ENCODE measurements around the gene LRRC17.

LRRC17 gene

DNA sequence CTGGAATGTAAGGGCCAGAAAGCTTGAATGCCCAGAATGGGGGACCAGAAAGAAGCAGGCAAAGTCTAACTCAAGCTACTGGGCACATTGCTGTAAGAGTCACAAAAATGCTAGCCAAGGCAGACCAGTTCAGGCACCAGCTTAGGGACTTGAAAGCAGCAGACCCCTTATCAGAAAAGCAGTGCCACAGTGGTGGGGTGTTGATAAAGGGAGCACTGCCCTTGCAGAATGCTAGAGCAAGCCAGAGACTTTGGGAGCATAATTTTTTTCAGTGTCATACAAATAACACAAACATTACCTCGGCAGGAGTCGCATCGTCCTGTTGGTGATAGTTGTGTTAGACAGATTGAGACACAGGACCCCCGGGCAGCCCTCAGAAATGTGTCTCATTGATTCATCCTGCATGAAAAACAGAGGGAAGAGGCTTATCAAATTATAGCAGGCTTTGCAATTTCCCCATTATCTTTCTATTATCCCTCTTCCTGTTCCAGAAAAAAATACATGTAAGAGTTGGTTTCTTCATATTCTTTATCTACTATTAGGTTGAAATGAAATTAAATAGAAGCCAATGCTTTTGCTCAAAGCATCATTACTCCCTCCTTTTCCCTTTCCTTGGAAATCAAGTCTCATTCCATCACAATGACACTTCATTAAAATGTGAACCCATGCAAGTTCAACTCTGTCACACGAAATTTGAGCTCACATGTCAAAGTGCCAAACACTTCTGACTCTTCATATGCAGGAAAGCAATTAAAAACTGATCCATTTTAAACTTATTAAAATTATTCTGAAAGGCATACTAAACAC, 13.4 kb downstream of the LRRC17 start:
- no peaks in the 10 kb centered on the region for H3K27me3 ChIP-seq (ENCODE audit: control insufficient read depth, insufficient read depth, low read length)
- H3K4me3 ChIP-seq (ENCODE audit: low read length), result no peak overlapping the region
- no peak for DNase-seq (ENCODE audit: low read depth, low spot score)
- H3K36me3 ChIP-seq (ENCODE audit: control insufficient read depth, insufficient read depth, low read length), result no peaks in the 10 kb centered on the region
- no peak overlapping the region for H3K27ac ChIP-seq (ENCODE audit: low read length)
- 0 out of 2 replicates have a peak, but pooled peaks cover 2% of the 10 kb centered on the region for H3K4me1 ChIP-seq (ENCODE audit: control insufficient read depth, insufficient read depth, low read length)
- WGBS (ENCODE audit: insufficient coverage, insufficient read length), result no CpG with 5 or more reads among the region's 5 CpGs
- no peaks in the 10 kb centered on the region for H3K9me3 ChIP-seq (ENCODE audit: control insufficient read depth, insufficient read depth, low read length)

DNA sequence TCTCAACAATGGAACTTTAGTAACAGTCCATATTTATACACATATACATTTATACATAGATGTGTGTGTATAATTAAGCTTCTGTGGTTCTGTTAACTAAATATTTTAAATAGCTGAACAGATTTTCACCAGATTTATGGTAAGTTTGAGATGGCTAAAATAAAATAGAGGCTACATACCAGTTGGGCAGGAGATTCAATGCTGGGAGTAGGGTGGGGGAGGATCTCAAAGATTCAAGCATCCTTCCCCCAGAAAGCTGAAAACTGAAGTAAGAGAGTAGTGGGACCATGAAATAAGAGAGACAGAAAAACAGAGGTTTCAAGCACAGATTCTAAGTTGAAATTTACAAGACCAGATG, 14.0 kb downstream of the LRRC17 start:
- Histone ChIP-seq H3K27ac (ENCODE audit: low read length) (no peak overlapping the region), H3K9me3 (ENCODE audit: control insufficient read depth, insufficient read depth, low read length) (no peaks in the 10 kb centered on the region), H3K27me3 (ENCODE audit: control insufficient read depth, insufficient read depth, low read length) (no peaks in the 10 kb centered on the region), H3K4me3 (ENCODE audit: low read length) (no peak overlapping the region), H3K36me3 (ENCODE audit: control insufficient read depth, insufficient read depth, low read length) (no peaks in the 10 kb centered on the region), H3K4me1 (ENCODE audit: control insufficient read depth, insufficient read depth, low read length) (0 out of 2 replicates have a peak, but pooled peaks cover 2% of the 10 kb centered on the region)
- no peak for DNase-seq (ENCODE audit: low read depth, low spot score)

DNA sequence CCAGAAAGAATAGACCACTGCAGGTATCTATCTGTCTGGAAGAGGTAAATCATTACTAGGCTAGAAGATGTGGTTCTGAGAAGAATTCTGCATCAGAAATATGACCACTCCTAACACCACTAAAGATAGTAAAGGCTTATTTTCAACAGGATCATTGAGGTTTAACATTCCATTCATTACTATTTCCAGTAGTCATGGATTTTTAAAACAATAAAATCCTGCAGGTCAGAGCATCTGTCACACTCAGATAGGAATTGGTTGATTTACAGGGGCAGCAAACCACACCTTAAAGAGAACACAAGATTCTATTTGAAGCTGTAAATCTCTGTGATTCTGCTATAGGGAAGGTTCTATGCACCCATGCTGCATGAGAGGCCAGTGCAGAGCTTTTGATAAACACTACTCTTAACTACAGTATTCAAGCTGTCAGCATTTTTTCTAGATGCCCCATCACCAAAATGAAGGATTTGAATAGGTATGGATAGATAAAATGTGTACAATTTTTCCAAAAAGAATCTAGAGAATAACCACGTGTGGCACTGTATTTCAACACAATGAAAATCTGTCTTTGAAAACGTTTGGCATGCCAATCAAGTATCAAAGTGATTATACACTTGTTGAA, 14.6 kb downstream of the LRRC17 start:
- H3K27me3 ChIP-seq (ENCODE audit: control insufficient read depth, insufficient read depth, low read length), result no peaks in the 10 kb centered on the region
- WGBS (ENCODE audit: insufficient coverage, insufficient read length), result no CpG with 5 or more reads among the region's 2 CpGs
- no peak overlapping the region for H3K27ac ChIP-seq (ENCODE audit: low read length)
- H3K9me3 ChIP-seq (ENCODE audit: control insufficient read depth, insufficient read depth, low read length), result no peaks in the 10 kb centered on the region
- H3K4me1 ChIP-seq (ENCODE audit: control insufficient read depth, insufficient read depth, low read length), result 0 out of 2 replicates have a peak, but pooled peaks cover 2% of the 10 kb centered on the region
- no peaks in the 10 kb centered on the region for H3K36me3 ChIP-seq (ENCODE audit: control insufficient read depth, insufficient read depth, low read length)
- no peak overlapping the region for H3K4me3 ChIP-seq (ENCODE audit: low read length)
- no peak for DNase-seq (ENCODE audit: low read depth, low spot score)

DNA sequence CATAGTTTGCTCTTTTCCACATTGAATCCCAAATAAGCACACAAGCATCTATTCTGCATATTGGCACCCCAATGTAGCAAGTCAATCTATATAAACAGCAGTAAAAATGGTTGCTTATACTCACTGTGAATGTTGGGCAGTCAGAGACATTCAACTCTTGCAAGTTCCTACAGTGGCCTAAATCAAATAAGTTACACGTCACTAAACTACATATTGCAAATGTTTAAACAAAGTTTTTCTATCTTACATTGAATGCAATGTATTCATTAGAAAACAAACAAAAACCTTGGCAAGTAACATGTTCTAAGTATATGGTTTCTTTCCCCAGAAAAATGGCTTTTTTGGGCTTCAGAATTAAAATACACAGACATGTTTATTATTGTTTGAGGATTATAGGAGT, 19.0 kb downstream of the LRRC17 start:
- no CpG with 5 or more reads among the region's 1 CpG for WGBS (ENCODE audit: insufficient coverage, insufficient read length)
- Histone ChIP-seq H3K4me1 (ENCODE audit: control insufficient read depth, insufficient read depth, low read length) (peaks cover 10% of the 10 kb centered on the region), H3K27me3 (ENCODE audit: control insufficient read depth, insufficient read depth, low read length) (no peaks in the 10 kb centered on the region)

DNA sequence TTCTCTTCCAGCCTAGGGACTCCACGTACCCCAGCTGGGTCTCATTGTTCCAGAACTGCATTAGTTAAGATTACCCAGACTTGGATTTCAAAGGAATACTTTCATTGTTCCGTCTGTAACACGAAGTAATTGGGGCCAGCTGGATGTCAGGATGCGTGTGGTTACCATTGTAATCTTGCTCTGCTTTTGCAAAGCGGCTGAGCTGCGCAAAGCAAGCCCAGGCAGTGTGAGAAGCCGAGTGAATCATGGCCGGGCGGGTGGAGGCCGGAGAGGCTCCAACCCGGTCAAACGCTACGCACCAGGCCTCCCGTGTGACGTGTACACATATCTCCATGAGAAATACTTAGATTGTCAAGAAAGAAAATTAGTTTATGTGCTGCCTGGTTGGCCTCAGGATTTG, 21.0 kb downstream of the LRRC17 start:
- Histone ChIP-seq H3K9me3 (ENCODE audit: control insufficient read depth, insufficient read depth, low read length) (no peaks in the 10 kb centered on the region), H3K27ac (ENCODE audit: low read length) (no peak overlapping the region), H3K4me1 (ENCODE audit: control insufficient read depth, insufficient read depth, low read length) (peaks cover 10% of the 10 kb centered on the region), H3K4me3 (ENCODE audit: low read length) (no peak overlapping the region), H3K27me3 (ENCODE audit: control insufficient read depth, insufficient read depth, low read length) (no peaks in the 10 kb centered on the region), H3K36me3 (ENCODE audit: control insufficient read depth, insufficient read depth, low read length) (no peaks in the 10 kb centered on the region)
- no CpG with 5 or more reads among the region's 15 CpGs for WGBS (ENCODE audit: insufficient coverage, insufficient read length)
- DNase-seq (ENCODE audit: low read depth, low spot score), result no peak

More for the DNA sequence above, 19.0 kb downstream of the LRRC17 start:
- Histone ChIP-seq H3K4me3 (ENCODE audit: low read length) (no peak overlapping the region), H3K36me3 (ENCODE audit: control insufficient read depth, insufficient read depth, low read length) (no peaks in the 10 kb centered on the region), H3K9me3 (ENCODE audit: control insufficient read depth, insufficient read depth, low read length) (no peaks in the 10 kb centered on the region), H3K27ac (ENCODE audit: low read length) (no peak overlapping the region)
- DNase-seq (ENCODE audit: low read depth, low spot score), result no peak

- no peaks in the 10 kb centered on the region for H3K9me3 ChIP-seq (ENCODE audit: control insufficient read depth, insufficient read depth, low read length)
- H3K4me1 ChIP-seq (ENCODE audit: control insufficient read depth, insufficient read depth, low read length), result peaks cover 10% of the 10 kb centered on the region
- H3K36me3 ChIP-seq (ENCODE audit: control insufficient read depth, insufficient read depth, low read length), result no peaks in the 10 kb centered on the region
- H3K27me3 ChIP-seq (ENCODE audit: control insufficient read depth, insufficient read depth, low read length), result no peaks in the 10 kb centered on the region
- H3K27ac ChIP-seq (ENCODE audit: low read length), result no peak overlapping the region
- no peak for DNase-seq (ENCODE audit: low read depth, low spot score)
- WGBS (ENCODE audit: insufficient coverage, insufficient read length), result no CpG with 5 or more reads among the region's 8 CpGs
- no peak overlapping the region for H3K4me3 ChIP-seq (ENCODE audit: low read length)
Observed at GRCh38 chr7:102934239-102934638, 21.4 kb downstream of the LRRC17 start.

DNA sequence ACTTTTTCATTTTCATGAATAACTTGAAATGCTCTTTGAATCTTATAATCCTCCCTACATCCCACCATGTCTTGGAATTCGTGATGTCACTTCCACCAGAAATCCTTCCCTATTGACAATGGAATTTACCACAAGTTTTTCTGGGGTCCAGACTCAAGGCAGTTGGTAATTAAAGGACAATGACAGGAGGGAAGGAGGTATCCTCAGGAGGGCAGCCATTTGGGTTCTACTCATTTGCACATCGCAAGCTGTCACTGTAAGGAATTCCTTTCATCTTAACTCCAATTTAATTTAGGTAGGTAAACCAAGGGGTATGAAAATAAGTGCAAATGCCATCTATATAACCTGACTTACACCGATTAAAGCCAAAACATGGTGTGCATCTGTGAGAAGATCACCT, 21.9 kb downstream of the LRRC17 start:
- H3K4me3 ChIP-seq (ENCODE audit: low read length), result no peak overlapping the region
- no peaks in the 10 kb centered on the region for H3K9me3 ChIP-seq (ENCODE audit: control insufficient read depth, insufficient read depth, low read length)
- no peak for DNase-seq (ENCODE audit: low read depth, low spot score)
- no peaks in the 10 kb centered on the region for H3K36me3 ChIP-seq (ENCODE audit: control insufficient read depth, insufficient read depth, low read length)
- WGBS (ENCODE audit: insufficient coverage, insufficient read length), result no CpG with 5 or more reads among the region's 3 CpGs
- peaks cover 10% of the 10 kb centered on the region for H3K4me1 ChIP-seq (ENCODE audit: control insufficient read depth, insufficient read depth, low read length)
- no peak overlapping the region for H3K27ac ChIP-seq (ENCODE audit: low read length)
- no peaks in the 10 kb centered on the region for H3K27me3 ChIP-seq (ENCODE audit: control insufficient read depth, insufficient read depth, low read length)

- DNase-seq (ENCODE audit: low read depth, low spot score), result no peak
- peaks cover 10% of the 10 kb centered on the region for H3K4me1 ChIP-seq (ENCODE audit: control insufficient read depth, insufficient read depth, low read length)
- no CpG with 5 or more reads among the region's 6 CpGs for WGBS (ENCODE audit: insufficient coverage, insufficient read length)
Observed at GRCh38 chr7:102935450-102936115, 22.8 kb downstream of the LRRC17 start.

DNA sequence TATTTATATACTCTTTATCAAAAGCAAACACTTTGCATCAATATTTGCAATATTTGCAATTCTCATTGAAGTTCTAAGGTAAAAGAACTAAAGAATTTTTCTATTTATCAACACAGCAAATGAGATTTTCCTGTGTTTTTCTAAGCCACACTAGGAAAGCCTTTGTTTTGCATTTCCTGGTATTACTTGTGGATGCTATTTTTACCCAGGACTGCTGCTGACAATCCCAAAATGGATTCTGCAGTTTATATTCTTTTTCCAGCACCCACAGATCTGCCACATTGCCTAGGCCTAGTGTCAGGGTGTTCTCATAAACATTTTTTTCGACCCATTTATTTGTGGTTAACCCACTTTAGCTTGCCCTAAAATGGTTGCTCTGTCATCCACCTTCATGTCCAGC, 25.9 kb downstream of the LRRC17 start:
- DNase-seq (ENCODE audit: low read depth, low spot score), result no peak
- Histone ChIP-seq H3K4me1 (ENCODE audit: control insufficient read depth, insufficient read depth, low read length) (peaks cover 9% of the 10 kb centered on the region), H3K27ac (ENCODE audit: low read length) (no peak overlapping the region), H3K27me3 (ENCODE audit: control insufficient read depth, insufficient read depth, low read length) (no peaks in the 10 kb centered on the region), H3K36me3 (ENCODE audit: control insufficient read depth, insufficient read depth, low read length) (no peaks in the 10 kb centered on the region), H3K9me3 (ENCODE audit: control insufficient read depth, insufficient read depth, low read length) (no peaks in the 10 kb centered on the region), H3K4me3 (ENCODE audit: low read length) (no peak overlapping the region)
- WGBS (ENCODE audit: insufficient coverage, insufficient read length), result no CpG with 5 or more reads among the region's 1 CpG

More at GRCh38 chr7:102935450-102936115, 22.8 kb downstream of the LRRC17 start:
- Histone ChIP-seq H3K36me3 (ENCODE audit: control insufficient read depth, insufficient read depth, low read length) (no peaks in the 10 kb centered on the region), H3K27me3 (ENCODE audit: control insufficient read depth, insufficient read depth, low read length) (no peaks in the 10 kb centered on the region), H3K4me3 (ENCODE audit: low read length) (no peak overlapping the region), H3K9me3 (ENCODE audit: control insufficient read depth, insufficient read depth, low read length) (no peaks in the 10 kb centered on the region), H3K27ac (ENCODE audit: low read length) (no peak overlapping the region)

GRCh38 chr7:102942181-102942866, 29.5 kb downstream of the LRRC17 start:
- no CpG with 5 or more reads among the region's 4 CpGs for WGBS (ENCODE audit: insufficient coverage, insufficient read length)
- Histone ChIP-seq H3K27ac (ENCODE audit: low read length) (no peak overlapping the region), H3K36me3 (ENCODE audit: control insufficient read depth, insufficient read depth, low read length) (no peaks in the 10 kb centered on the region), H3K4me3 (ENCODE audit: low read length) (no peak overlapping the region), H3K4me1 (ENCODE audit: control insufficient read depth, insufficient read depth, low read length) (peaks cover 6% of the 10 kb centered on the region; the same call in 1 of the 2 replicates), H3K9me3 (ENCODE audit: control insufficient read depth, insufficient read depth, low read length) (no peaks in the 10 kb centered on the region), H3K27me3 (ENCODE audit: control insufficient read depth, insufficient read depth, low read length) (no peaks in the 10 kb centered on the region)
- no peak for DNase-seq (ENCODE audit: low read depth, low spot score)
